ENCODE measurements around the gene MSH6.
A peak's percentile ranks its signal among the peaks of the same experiment; 100 is the strongest.

GRCh38 chr2:47737191-47737975 is 45.6 kb upstream of the MSH6 start:
- TF ChIP-seq CTCF (IDR thresholded peaks at IDR 0.05 in 2 of 3, conservative IDR thresholded peaks at IDR 0.05 in 1 of 3; ENCODE audit: insufficient read depth in 2 of 3, low read depth in 1 of 3, low read length in 3 of 3) (no peak), CEBPG (CRISPR knock-in tag; IDR thresholded peaks at IDR 0.05) (no peak), CEBPG (tag; conservative IDR thresholded peaks at IDR 0.05 in 1 of 2, IDR thresholded peaks at IDR 0.05 in 1 of 2) (peak; percentile 33 to 53; a peak in 3 of 4 replicates), MAZ (CRISPR knock-in tag; conservative IDR thresholded peaks at IDR 0.05 in 1 of 2, IDR thresholded peaks at IDR 0.05 in 1 of 2) (no peak)
